Measurements from ENCODE around the gene ANTXR1.
"Not testable (repeated sequence)": the region's sequence is repeated elsewhere in the genome, so short reads cannot be mapped to it uniquely, and the experiment has no call there.

ANTXR1 gene

GRCh38 chr2:69166812-69167468, 154.0 kb downstream of the ANTXR1 start:
- DNase-seq (ENCODE audit: low spot score), result no peak

- no peak for DNase-seq (ENCODE audit: low spot score)
Measured at GRCh38 chr2:69167469-69167822, 154.5 kb downstream of the ANTXR1 start.

GRCh38 chr2:69168144-69168813, 155.3 kb downstream of the ANTXR1 start:
- no peak for DNase-seq (ENCODE audit: low spot score)

- no peak for DNase-seq (ENCODE audit: low spot score)
Measured at GRCh38 chr2:69168950-69169654, 156.1 kb downstream of the ANTXR1 start.

GRCh38 chr2:69169655-69170389, 156.8 kb downstream of the ANTXR1 start:
- no peak for DNase-seq (ENCODE audit: low spot score)

- DNase-seq (ENCODE audit: low spot score), result no peak
Measured at GRCh38 chr2:69170661-69171060, 157.7 kb downstream of the ANTXR1 start.

- DNase-seq (ENCODE audit: low spot score), result no peak
Measured at GRCh38 chr2:69171116-69171896, 158.3 kb downstream of the ANTXR1 start.

- DNase-seq (ENCODE audit: low spot score), result no peak
Measured at GRCh38 chr2:69171897-69172525, 159.0 kb downstream of the ANTXR1 start.

GRCh38 chr2:69173706-69174105, 160.7 kb downstream of the ANTXR1 start:
- no peak for DNase-seq (ENCODE audit: low spot score)

GRCh38 chr2:69174211-69174610, 161.2 kb downstream of the ANTXR1 start:
- not testable (repeated sequence) for DNase-seq (ENCODE audit: low spot score)

- no peak for DNase-seq (ENCODE audit: low spot score)
Measured at GRCh38 chr2:69175790-69176715, 163.1 kb downstream of the ANTXR1 start.

- DNase-seq (ENCODE audit: low spot score), result no peak
Measured at GRCh38 chr2:69177063-69177771, 164.2 kb downstream of the ANTXR1 start.

- DNase-seq (ENCODE audit: low spot score), result peak; percentile 10
Measured at GRCh38 chr2:69177785-69178636, 165.0 kb downstream of the ANTXR1 start.

GRCh38 chr2:69178756-69179155, 165.8 kb downstream of the ANTXR1 start:
- no peak for DNase-seq (ENCODE audit: low spot score)

- DNase-seq (ENCODE audit: low spot score), result no peak
Measured at GRCh38 chr2:69180227-69180626, 167.2 kb downstream of the ANTXR1 start.

- no peak for DNase-seq (ENCODE audit: low spot score)
Measured at GRCh38 chr2:69180974-69181373, 168.0 kb downstream of the ANTXR1 start.

- no peak for DNase-seq (ENCODE audit: low spot score)
Measured at GRCh38 chr2:69181806-69182427, 168.9 kb downstream of the ANTXR1 start.

GRCh38 chr2:69183659-69184058, 170.7 kb downstream of the ANTXR1 start:
- DNase-seq (ENCODE audit: low spot score), result no peak

Data from hematopoietic multipotent progenitor cell treated with erythropoietin and hydrocortisone succinate and interleukin-3 and kit ligand, for 17 days (in vitro differentiated cells).